ENCODE measurements around the gene SERPINB10. TPM values are rescaled to one million over a fixed set of nuclear protein-coding genes. Genes with fewer than 3 reads are reported as not detected.

Gene SERPINB10
- polyA plus RNA-seq, 1 experiment: 0.38 TPM

DNA sequence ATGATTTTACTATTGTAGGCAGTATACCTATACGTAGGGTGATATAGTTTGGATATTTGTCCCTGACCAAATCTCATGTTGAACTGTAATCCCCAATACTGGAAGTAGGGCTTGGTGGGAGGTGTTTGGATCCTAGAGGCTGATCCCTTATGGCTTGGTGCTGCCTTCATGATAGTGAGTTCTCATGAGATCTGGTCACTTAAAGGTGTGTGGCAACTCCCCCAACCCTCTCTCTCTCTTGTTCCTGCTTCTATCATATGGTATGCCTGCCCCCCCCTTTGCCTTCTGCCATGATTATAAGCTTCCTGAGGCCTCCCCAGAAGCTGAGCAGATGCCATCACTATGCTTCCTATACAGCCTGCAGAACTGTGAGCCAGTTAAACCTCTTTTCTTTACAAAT lies 1.7 kb upstream of the SERPINB10 start:
- Histone ChIP-seq H3K4me3 (ENCODE audit: low read depth, low read length) (no peak overlapping the region), H3K36me3 (ENCODE audit: control insufficient read depth, insufficient read depth, low read length) (no peaks in the 10 kb centered on the region), H3K27me3 (ENCODE audit: control insufficient read depth, insufficient read depth, low read length) (no peaks in the 10 kb centered on the region)
- CTCF ChIA-PET: no interaction called here
- TF ChIP-seq CTCF (IDR thresholded peaks at IDR 0.05; ENCODE audit: insufficient read depth, low read depth, low read length): no peak
- no peak for DNase-seq (ENCODE audit: low read depth)
- POLR2A ChIA-PET: no interaction called here

DNA sequence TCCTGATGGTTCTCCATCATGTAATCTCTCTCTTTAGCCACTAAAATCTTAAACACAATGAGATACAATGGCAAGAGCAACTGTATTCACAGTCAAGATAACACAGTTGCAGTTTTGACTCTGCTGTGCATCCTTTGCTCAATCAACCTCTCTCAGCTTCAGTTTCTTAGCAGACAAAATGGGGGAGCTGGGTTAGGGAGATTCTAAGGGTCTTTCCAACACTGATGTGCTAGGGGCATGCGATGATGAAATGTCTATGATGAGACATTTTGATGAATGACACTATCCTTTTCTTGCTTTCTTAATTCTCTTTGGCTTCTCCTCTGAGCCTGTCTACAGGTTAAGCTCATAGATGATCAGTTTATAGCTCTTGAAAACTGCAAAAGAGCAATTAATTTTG lies 1.1 kb downstream of the SERPINB10 start:
- TF ChIP-seq CTCF (IDR thresholded peaks at IDR 0.05; ENCODE audit: insufficient read depth, low read depth, low read length): no peak
- ChIA-PET POLR2A (no interaction called here), CTCF (interaction anchor here (0.6 to 1.4 kb wide), 2 partner anchors 21 to 37 kb away, joined by 3 read pairs; partner anchors contain the start of gene SERPINB2)
- no peak overlapping the region for H3K4me3 ChIP-seq (ENCODE audit: low read depth, low read length)
- no peaks in the 10 kb centered on the region for H3K27me3 ChIP-seq (ENCODE audit: control insufficient read depth, insufficient read depth, low read length)
- DNase-seq (ENCODE audit: low read depth): no peak
- H3K36me3 ChIP-seq (ENCODE audit: control insufficient read depth, insufficient read depth, low read length): no peaks in the 10 kb centered on the region

DNA sequence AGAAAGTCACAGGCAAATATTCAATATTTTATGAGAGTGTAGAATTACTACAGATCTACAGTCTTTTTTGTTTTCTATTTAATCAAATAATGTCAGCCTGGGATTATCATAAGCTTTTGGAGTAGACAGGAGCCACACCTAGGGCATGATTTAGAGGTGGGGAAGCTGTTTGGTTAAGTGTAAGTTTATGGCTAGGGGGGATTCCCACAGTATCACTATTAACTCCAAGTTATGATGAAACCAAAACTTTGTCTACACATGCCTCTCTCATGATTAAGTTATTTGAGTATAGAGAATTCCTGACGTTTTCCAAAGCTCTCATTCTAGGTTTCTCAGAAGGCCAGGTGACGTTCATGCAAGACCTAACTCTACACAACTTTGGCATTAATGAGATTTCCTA lies 2.1 kb downstream of the SERPINB10 start:
- no peak for TF ChIP-seq CTCF (IDR thresholded peaks at IDR 0.05; ENCODE audit: insufficient read depth, low read depth, low read length)
- POLR2A ChIA-PET: no interaction called here
- Histone ChIP-seq H3K27me3 (ENCODE audit: control insufficient read depth, insufficient read depth, low read length) (no peaks in the 10 kb centered on the region), H3K36me3 (ENCODE audit: control insufficient read depth, insufficient read depth, low read length) (no peaks in the 10 kb centered on the region), H3K4me3 (ENCODE audit: low read depth, low read length) (no peak overlapping the region)
- no peak for DNase-seq (ENCODE audit: low read depth)
- CTCF ChIA-PET: no interaction called here

DNA sequence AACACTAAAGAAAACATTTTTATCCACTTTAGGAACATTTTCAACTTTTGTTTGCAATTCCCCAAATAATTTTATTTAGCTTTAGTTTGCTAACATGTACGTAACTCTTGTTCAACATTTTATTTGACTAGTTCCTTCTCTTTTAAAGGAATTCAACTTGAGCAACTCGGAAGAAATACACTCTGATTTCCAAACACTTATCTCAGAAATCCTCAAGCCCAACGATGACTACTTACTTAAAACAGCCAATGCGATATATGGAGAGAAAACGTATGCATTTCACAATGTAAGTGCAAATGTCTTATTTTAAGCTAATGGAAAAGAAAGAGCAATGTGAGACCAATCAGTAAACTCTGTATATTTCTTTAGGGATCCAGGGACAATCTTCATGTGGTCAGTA lies 10.1 kb downstream of the SERPINB10 start:
- Histone ChIP-seq H3K27me3 (ENCODE audit: control insufficient read depth, insufficient read depth, low read length) (no peaks in the 10 kb centered on the region), H3K4me3 (ENCODE audit: low read depth, low read length) (no peak overlapping the region), H3K36me3 (ENCODE audit: control insufficient read depth, insufficient read depth, low read length) (no peaks in the 10 kb centered on the region)
- no peak for DNase-seq (ENCODE audit: low read depth)
- TF ChIP-seq CTCF (IDR thresholded peaks at IDR 0.05; ENCODE audit: insufficient read depth, low read depth, low read length): no peak
- CTCF ChIA-PET: interaction anchor here (1.3 kb wide), 1 partner anchor 18 kb away, joined by 3 read pairs; no protein-coding TSS in a partner anchor
- POLR2A ChIA-PET: interaction anchor here (0.5 kb wide), 1 partner anchor 12 kb away, joined by 3 read pairs; no protein-coding TSS in a partner anchor

GRCh38 chr18:63922049-63922448 lies 14.3 kb downstream of the SERPINB10 start:
- POLR2A ChIA-PET: no interaction called here
- CTCF ChIA-PET: interaction anchor here (1.0 to 4.8 kb wide), 3 partner anchors 13 to 77 kb away, joined by 3 to 31 read pairs (median 5); no protein-coding TSS in a partner anchor
- H3K4me3 ChIP-seq (ENCODE audit: low read depth, low read length): no peak overlapping the region
- H3K36me3 ChIP-seq (ENCODE audit: control insufficient read depth, insufficient read depth, low read length): no peaks in the 10 kb centered on the region
- DNase-seq (ENCODE audit: low read depth): no peak
- no peak for TF ChIP-seq CTCF (IDR thresholded peaks at IDR 0.05; ENCODE audit: insufficient read depth, low read depth, low read length)
- H3K27me3 ChIP-seq (ENCODE audit: control insufficient read depth, insufficient read depth, low read length): no peaks in the 10 kb centered on the region

Data from BJ (cell line).